Measurements from ENCODE around the gene MMP27.
"Not testable (repeated sequence)": the region's sequence is repeated elsewhere in the genome, so short reads cannot be mapped to it uniquely, and the experiment has no call there.

The MMP27 gene, protein sequence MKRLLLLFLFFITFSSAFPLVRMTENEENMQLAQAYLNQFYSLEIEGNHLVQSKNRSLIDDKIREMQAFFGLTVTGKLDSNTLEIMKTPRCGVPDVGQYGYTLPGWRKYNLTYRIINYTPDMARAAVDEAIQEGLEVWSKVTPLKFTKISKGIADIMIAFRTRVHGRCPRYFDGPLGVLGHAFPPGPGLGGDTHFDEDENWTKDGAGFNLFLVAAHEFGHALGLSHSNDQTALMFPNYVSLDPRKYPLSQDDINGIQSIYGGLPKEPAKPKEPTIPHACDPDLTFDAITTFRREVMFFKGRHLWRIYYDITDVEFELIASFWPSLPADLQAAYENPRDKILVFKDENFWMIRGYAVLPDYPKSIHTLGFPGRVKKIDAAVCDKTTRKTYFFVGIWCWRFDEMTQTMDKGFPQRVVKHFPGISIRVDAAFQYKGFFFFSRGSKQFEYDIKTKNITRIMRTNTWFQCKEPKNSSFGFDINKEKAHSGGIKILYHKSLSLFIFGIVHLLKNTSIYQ

DNA sequence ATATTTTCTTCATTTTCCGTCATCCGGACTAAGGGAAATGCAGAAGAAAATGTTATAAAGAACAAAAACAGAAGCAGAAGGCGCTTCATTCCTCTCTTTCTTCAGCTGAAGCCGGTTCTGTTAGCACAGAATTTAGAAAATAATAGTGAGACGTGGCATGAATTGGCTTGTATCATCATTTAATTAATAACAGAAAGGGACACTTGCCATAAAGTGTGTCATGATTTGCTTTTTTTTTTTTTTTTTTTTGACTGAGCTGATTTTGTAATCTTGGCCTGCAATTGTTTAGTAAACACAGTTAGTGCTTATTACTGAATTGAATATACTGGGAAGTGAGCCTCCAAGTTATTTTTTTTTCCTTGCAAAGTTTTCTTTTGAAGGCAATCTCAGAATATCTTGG lies at the start of gene MMP27:
Gene MMP27, minus strand, starts transcription at position 144 of the 400 bp plus-strand sequence. Its CDS starts 55 bp downstream, at position 89.
- DNase-seq: no peak

GRCh38 chr11:102753267-102753666 lies 47.7 kb upstream of the MMP27 start:
- no peak for DNase-seq

DNA sequence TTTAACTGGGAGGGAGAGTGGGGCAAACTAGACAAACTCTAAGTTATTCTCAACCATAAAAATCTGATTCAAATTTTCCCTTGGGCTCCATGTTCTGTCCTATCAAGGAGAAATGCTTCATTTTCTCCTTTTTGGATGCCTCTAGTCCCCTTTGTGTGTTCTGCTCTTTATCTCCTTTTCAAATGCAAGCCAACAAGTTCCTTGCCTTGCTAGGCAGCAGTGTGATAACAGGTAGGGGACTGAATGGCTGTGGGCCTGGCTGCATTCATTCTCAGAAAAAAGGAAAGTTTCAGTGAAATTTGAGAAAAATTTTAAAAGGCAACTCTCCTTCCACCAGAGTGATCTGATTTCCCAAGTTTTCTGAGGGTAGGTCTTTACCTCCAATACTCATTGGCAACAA lies 46.1 kb upstream of the MMP27 start:
- DNase-seq: no peak

DNA sequence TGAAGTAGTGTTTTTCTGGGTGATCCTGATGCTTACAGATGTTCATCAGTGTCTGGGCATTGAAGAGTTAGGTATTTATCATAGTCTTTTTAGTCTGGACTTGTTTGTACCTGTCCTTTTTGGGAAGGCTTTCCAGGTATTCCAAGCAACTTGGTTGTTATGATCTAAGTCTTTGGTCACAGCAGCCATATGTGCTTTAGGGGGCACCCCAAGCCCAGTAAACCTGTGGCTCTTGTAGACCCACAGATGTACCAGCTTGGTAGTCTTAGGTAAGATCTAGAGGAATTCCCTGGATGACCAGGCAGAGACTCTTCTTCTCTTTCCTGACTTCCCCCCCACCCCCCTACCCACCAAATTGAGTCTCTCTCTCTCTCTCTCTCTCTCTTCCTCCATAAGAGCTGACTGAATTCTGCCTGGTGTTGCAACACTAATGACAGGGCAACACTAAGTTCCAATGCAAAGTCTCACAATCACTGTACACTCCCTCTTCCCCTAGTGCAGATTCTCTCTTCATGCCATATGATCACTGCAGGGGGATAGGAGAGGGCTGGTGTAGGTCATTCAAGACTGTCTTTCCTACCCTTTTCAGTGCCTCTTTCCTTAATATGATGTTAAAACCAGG lies 43.6 kb upstream of the MMP27 start:
- DNase-seq: no peak

GRCh38 chr11:102746746-102747578 lies 41.4 kb upstream of the MMP27 start:
- DNase-seq: not testable (repeated sequence)

DNA sequence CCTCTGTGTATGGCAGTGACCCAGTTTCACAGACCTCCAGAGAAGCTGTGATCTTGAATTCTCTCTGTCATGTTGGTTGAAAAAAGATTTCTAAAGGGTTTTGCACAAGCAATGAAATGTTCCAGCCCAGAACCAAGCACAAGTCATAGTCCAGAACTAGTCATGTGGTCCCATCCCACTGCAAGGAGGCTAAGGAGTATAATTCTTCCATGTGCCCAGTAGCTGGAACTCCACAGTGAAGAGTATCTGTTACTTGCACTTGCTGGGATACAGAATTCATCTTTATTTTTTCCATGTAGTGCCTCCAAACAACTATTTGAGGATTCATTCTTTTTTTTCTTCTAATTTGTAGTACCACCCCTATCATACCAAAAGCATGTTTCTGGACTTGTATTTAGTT lies 29.1 kb upstream of the MMP27 start:
- DNase-seq: no peak

- DNase-seq: peak; percentile 19
Measured at GRCh38 chr11:102733232-102733875, 27.8 kb upstream of the MMP27 start.

GRCh38 chr11:102730944-102731343 lies 25.4 kb upstream of the MMP27 start:
- DNase-seq: not testable (repeated sequence)

- no peak for DNase-seq
Measured at GRCh38 chr11:102729849-102730815, 24.6 kb upstream of the MMP27 start.

- DNase-seq: no peak
Measured at GRCh38 chr11:102727890-102728289, 22.3 kb upstream of the MMP27 start.

GRCh38 chr11:102724904-102725500 lies 19.4 kb upstream of the MMP27 start, which contains the start of gene MMP8:
Gene MMP8, minus strand, starts transcription at chr11:102724954. Its CDS starts 99 bp downstream, at chr11:102724855.
- no peak for DNase-seq

DNA sequence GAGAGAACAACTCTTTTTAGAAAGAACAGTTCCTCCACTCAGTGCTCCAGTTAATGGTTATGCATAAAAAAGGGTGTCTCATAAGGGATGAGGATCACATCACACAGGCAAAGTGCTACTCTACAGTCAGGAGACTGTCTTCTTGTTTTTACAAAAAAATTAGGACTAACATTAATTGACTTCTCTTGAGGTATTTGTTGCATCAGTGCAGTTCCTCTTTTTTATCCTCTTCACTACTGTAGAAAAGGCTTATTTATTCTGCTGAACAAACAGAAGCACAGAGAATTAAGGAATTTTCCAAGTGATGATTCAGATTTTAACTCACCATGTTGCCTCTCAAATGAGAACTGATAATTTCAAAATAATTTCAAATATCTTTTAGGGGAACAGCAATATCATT lies 17.3 kb upstream of the MMP27 start:
- no peak for DNase-seq

GRCh38 chr11:102719620-102720277 lies 14.2 kb upstream of the MMP27 start:
- no peak for DNase-seq

DNA sequence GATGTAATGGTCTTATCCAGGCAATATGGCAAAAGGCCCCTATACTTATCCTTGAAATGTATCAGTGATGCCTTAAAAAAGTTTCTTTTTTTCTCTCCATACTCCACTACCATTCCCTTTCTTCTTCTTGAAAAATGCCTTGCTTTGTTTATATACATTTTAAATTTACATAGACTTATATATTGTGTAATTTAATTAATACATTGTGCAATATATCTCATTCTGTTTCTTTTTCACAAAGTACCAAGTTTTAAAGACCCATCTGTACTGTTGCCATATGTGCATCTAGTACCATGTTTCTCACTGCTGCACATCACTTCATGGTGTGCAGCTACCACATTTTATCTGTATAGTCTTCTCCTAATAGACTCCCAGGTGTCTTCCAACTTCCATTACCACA lies 11.7 kb upstream of the MMP27 start:
- no peak for DNase-seq

- DNase-seq: no peak
Measured at GRCh38 chr11:102716527-102716926, 11.0 kb upstream of the MMP27 start.

GRCh38 chr11:102712137-102712536 lies 6.6 kb upstream of the MMP27 start:
- no peak for DNase-seq

GRCh38 chr11:102709201-102709945 lies 3.8 kb upstream of the MMP27 start:
- DNase-seq: no peak

GRCh38 chr11:102708654-102709053 lies 3.1 kb upstream of the MMP27 start:
- no peak for DNase-seq

- no peak for DNase-seq
Measured at GRCh38 chr11:102704841-102705240, 728 bp downstream of the MMP27 start.

All from stimulated activated CD4-positive, alpha-beta T cell treated with anti-CD3 and anti-CD28 coated beads, Interleukin-12 subunit alpha, Interleukin-12 subunit beta, amount 100 ng/mL, for 4 hours (primary cell).